A172 (cell line): ENCODE measurements around the gene SMIM45.

ENCODE experiments used
- DNase-seq: peaks from one replicate; pipeline ENCODE4 v3.0.0-alpha.2; 2015; ENCODE audit warnings: low spot score

SMIM45 gene

GRCh38 chr22:41915786-41916493, 36.0 kb upstream of the SMIM45 start:
- DNase-seq = no peak

GRCh38 chr22:41916745-41917358, 35.1 kb upstream of the SMIM45 start:
- DNase-seq = no peak

GRCh38 chr22:41917375-41917902, 34.5 kb upstream of the SMIM45 start:
- DNase-seq = no peak

DNA sequence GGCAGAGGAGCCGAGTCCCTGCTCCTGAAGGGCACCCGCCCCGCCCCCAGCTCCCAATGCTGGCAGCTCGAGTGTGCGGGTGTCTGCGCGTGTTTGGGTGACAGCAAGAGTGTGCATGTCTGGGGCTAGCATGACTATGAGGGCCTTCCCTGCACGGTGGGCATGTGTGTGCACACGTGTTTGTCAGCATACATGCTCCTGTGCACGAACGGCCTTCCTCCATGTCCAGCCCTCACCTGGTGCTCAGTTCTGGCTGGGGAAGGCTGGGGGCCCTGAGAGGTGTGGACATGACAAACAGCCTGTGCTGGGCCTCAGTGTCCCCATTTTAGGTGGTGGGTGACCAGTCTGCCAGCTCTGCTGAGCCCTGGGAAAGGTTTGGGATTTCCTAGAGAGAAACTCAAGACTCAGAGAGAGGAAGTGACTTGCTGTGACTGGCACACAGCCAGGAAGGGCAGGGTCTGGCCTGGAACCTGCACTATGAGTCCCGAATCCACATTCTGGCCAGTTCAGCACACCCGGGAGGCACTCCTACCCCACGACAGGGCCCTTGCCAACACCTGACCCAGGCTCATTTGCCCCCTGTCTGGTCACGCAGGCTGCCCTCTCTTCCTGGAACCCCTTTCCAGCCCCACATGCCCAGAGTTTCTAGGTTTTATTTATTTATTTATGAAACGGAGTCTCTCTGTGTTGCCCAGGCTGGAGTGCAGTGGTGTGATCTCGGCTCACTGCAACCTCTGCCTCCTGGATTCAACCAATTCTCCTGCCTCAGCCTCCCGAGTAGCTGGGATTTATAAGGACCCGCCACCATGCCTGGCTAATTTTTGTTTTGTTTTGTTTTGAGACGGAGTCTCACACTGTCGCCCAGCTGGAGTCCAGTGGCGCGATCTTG, 33.8 kb upstream of the SMIM45 start:
- DNase-seq = peak; percentile 47

- no peak for DNase-seq
Measured at GRCh38 chr22:41919357-41920224, 32.4 kb upstream of the SMIM45 start.

DNA sequence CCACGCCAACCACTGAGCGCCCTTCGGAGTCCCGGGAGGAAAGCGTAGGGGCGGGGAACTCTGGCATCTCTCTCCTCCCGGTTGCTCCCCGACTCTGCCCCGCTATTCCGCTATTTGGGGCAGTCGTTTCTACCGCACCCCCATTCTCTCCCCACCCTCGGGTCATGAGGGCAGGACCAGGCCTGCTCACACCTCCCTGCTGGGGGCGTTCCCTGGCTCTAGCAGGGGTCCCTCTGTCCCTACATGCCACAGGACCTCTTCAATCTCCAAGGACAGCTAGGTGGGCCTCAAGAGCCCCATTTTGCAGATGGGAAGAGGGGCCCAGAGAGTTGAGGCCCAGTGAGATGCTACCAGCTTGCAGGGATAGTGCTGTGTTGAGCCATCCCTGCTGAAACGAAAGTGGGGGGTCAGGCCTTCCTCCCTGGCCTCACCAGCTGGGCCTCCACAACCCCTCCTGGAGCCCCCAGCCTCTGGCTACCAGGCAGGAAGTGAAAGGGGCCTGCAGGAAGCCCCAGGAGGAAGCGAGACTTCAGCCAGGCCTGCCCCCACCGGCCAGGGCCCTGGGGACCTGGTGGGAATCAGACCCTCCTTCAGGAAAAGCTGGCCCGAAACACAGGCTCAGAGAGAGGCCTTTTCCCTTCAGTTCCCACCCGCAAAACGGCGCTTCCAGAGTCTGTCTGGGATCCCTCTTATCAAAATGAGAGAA, 31.5 kb upstream of the SMIM45 start:
- no peak for DNase-seq

- DNase-seq = no peak
Measured at GRCh38 chr22:41922328-41922727, 29.6 kb upstream of the SMIM45 start.

GRCh38 chr22:41922940-41923594, 28.9 kb upstream of the SMIM45 start:
- no peak for DNase-seq

DNA sequence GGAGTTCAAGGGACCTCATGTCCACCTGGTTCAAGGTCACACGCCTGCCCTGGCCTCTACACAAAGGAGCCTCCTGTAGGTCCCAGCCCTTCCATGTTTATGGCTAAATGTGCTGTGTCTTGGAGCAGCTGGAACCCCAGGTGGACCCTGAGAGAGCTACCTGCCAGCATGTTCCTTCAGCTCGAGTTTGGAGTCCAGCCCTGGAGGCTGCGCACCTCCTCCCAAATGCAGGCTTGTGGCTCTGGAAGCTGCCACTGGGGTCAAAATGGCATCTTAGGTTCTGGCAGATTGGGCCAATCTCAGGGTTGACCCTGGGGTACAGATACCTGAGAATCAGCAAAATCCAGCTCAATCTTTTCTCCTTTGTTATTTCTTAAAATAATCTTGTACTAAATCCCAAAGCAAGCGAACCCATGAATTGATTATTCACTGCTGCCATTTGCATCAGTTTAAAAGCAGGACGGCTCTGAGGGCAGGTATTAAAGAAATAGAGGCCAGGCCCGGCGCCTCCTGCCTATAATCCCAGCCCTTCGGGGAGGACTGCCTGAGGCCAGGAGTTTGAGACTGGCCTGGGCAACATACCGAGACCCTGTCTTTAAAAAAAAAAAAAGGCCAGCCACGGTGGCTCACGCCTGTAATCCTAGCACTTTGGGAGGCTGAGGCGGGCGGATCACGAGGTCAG, 28.2 kb upstream of the SMIM45 start:
- no peak for DNase-seq

GRCh38 chr22:41925783-41926460, 26.0 kb upstream of the SMIM45 start:
- DNase-seq = no peak

GRCh38 chr22:41927813-41928212, 24.1 kb upstream of the SMIM45 start:
- no peak for DNase-seq

GRCh38 chr22:41928593-41929417, 23.1 kb upstream of the SMIM45 start:
- no peak for DNase-seq

DNA sequence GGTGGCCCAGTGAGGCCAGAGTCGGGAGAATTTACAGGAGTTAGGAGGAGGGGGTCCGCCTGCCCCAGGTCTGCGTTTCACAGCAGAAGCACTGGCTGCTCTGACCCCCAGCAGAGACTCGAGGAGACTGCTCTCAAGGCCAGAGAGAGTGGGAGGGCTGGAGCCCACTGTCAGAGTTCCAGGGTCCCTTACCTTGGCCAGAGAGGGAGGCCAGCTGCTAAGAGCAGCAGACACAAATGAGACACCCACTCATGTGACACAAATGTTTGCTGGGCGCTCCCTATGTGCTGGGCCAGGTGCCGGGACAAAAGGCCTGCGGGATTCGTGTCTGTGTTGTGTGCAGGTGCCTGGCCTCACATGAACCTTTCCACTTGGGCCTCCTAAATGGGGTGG, 22.5 kb upstream of the SMIM45 start:
- DNase-seq = no peak

GRCh38 chr22:41931701-41932269, 20.2 kb upstream of the SMIM45 start:
- DNase-seq = no peak

GRCh38 chr22:41932353-41932752, 19.6 kb upstream of the SMIM45 start:
- DNase-seq = no peak

DNA sequence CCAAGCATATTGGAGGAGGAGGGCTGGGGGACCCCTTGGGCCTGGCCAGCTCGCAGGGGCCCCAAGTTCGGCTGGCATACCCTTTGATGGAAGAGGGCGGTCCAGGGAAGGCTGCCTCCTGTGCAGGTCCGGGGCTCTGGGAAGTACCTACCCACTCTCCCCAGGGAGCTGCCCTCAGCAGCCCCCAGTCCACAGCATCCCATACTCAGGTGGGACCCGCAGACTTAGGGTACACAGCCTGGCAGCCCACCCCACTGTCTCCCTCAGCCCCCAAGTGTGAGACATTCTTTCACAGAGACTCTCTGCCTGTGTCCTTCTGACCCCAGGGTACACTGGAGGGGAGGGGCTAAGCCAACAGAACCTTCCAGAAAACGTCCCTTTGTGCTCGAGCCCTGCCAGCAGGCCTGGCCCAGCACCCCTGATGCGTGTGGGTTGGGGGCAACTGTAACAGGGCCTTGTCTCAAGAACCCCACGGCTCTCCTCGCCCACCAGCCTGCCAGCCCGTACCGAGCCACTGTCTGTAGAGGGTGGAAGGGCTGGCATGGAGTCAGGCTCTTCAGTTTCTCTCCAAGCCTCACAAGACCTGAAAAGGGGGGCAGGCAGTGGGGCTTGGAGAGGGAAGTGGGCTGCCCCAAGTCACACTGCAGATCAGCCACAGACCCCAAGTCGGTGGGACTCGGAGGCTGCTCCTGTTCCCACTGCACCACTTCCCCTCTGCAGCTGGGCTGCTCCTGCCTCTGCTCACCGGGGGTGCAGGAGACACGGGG, 18.4 kb upstream of the SMIM45 start:
- DNase-seq = no peak
